GM19372 (cell line): ENCODE measurements around the gene PHKB.
A peak's percentile ranks its signal among the peaks of the same experiment; 100 is the strongest.
"Not testable (repeated sequence)": the region's sequence is repeated elsewhere in the genome, so short reads cannot be mapped to it uniquely, and the experiment has no call there.

ENCODE experiments used
- ATAC-seq: cut with Tn5 transposase; IDR thresholded peaks from one replicate; pipeline ENCODE4 v1.9.1; 2021; ENCODE audit warnings: mild to moderate bottlenecking, low read depth, moderate library complexity; ENCODE audit not compliant: unreplicated experiment

PHKB gene

DNA sequence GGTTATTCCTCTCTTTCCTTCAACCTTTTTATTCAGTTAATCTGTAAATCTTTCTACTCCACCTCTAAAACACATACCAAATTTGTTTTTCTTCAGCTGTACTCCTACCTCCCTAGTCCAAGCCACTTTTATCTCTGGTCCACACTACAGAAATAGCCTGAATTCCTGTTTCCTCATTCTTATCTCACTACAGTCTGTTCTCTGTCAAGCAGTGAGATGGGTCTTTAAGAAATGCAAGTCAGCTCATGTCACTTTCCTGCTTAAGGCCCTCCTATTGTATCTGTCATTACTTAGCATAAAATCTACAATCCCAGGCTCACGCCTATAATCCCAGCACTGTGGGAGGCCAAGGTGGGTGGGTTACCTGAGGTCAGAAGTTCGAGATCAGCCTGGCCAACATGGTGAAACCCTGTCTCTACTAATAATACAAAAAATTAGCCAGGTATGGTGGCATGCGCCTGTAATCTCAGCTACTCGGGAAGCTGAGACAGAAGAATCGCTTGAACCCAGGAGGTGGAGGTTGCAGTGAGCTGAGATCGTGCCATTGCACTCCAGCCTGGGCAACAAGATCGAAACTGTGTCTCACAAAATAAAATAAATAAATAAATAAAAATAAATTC lies 7.0 kb downstream of the PHKB start:
- not testable (repeated sequence) for ATAC-seq

DNA sequence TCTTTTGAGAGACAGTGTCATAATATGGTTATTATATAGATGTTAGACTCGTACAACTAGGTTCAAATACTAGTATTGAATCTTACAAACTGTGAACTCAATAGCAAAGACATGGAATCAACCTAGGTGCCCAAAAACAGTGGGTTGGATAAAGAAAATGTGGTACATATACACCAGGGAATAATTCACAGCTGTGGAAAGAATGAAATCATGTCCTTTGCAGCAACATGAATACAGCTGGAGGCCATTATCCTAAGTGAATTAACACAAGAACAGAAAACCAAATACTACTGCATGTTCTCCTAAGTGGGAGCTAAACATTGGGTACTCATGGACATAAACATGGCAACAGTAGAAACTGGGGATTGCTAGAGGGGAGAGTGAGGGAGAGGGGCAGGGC lies 8.1 kb downstream of the PHKB start:
- no peak for ATAC-seq

- no peak for ATAC-seq
These were observed 9.1 kb downstream of the PHKB start for GRCh38 chr16:47470211-47470610.

DNA sequence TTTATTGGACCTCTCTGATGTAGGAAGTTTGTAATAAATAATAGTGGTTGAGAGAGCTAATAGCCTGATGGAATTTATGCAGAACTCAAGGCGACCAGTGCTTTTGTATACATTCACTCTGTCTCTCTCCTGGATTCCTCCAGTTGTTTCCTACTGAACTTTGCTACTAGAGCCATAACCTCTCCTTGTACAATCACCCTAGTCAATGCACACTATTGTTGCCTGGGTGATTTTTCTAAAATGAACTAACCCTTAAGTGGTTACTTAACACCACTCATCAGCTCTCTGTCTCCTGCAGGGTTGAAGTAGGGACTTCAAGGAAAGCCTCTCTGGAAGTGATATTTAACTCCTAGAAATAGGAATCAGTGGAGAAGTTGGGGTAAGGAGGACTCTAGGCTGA lies 9.7 kb downstream of the PHKB start:
- ATAC-seq = no peak

DNA sequence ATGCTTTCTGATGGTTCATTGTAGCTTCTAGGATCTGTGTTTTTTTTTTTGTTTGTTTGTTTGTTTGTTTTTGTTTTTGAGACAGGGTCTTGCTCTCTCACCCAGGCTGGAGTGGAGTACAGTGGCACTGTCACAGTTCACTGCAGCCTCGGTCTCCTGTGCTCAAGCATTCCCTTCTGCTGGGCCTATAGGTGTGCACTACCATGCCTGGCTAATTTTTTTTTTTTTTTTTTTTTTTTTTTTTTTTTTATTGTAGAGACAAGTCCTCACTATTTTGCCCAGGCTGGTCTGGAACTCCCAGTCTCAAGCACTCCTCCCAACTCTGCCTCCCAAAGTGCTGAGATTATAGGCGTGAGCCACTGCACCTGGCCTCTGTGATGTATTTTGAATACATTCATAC lies 11.9 kb downstream of the PHKB start:
- ATAC-seq = not testable (repeated sequence)

GRCh38 chr16:47473792-47474191 lies 12.7 kb downstream of the PHKB start:
- ATAC-seq = no peak

GRCh38 chr16:47475786-47476185 lies 14.7 kb downstream of the PHKB start:
- no peak for ATAC-seq

DNA sequence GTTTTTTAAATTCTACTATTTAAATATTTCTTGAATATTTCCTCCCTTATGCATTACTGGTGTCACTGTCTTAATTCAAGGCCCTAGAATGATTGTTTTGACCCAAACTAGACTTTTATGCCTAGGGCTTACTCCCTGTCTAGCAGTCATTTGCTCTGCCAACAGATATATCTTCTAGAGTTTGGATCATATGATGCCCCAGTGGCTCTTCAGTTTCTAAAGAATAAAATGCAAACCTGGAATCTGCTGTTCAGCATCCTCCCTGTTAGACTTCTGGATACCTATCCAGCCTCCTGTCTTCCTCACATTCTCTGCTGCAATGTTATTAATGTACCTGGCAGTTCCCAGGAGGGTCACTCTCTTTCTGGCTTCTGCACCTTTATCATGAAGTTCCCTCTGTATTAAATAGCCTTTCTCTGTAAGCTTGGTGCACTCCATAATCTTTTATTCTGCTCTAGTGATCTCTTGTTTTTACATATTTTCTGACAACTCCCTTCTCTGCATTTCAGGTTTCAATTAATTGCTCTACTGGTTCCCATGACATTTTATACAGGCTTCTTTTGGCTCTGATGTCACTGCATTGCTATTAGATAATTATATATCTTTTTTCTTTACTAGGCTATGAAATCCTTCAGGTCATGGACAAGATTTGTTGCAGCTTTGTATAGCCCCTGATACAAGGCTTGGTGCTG lies 15.7 kb downstream of the PHKB start:
- ATAC-seq = no peak

DNA sequence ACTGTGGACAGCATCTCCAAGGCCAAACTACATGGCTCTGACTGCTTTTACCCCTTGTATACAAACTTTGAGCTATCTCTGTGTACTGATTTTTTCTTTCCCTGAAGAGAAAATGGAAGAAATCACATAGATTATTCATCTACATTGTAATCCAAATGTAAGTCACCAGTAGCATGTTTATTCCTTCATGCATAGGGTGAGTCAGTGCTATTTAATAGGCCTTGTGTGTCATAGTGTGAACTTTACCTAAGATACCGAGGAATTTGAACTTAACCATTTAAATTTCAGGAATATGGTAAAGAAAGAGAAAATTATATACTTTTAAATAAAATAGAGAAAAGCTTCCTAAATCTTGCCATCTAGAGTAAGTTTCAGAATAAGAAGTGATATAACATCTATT lies 16.5 kb downstream of the PHKB start:
- no peak for ATAC-seq

DNA sequence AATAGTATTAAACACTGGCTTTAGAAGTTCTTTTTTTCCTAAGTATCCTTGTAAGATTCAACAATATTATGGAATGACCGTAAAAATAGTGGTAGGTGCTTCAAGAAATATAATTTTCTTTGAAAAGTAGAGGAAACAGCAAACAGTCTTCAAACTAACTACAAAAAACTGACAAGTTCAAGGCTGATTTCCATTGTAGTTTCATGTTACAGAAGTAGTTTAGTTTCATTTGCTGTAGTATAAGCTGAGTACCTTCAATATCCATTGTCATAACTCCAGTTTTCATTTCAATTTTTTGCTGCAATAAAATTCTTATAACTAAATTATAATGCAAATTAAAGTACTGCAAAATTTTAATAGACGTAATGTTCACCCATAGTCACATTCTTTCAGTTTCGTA lies 19.3 kb downstream of the PHKB start:
- no peak for ATAC-seq

DNA sequence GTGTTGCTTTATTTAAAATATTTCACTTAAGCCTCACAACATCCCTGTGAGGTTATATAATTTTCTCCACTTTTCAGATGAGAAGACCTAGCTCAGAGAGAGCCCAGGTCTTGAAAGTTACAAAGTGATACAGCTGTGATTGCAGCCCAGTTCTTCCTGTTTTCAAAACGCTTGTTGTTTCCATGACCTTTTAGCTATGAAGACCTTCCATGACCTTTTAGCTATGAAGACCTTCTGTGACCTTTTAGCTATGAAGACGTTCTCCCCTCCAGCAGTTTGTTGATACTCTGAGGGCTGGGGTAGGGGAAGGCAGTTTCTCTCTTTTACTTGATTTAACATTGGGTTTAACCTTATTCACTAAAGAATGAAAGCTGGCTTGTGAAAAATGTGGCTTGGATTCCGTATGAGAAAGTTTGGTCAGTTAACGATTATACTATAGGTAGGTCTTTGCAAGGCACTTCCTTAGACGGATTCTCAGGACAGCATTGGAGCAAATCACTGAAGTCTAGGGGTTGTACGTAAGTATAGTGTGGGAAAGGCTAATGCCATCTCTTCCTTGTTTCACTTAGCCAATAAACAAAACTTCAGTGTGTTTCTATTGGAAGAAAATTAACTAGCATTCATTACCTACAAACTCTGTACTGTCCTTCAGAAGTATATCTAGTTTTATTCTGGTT lies 20.7 kb downstream of the PHKB start:
- peak; percentile 59 for ATAC-seq

DNA sequence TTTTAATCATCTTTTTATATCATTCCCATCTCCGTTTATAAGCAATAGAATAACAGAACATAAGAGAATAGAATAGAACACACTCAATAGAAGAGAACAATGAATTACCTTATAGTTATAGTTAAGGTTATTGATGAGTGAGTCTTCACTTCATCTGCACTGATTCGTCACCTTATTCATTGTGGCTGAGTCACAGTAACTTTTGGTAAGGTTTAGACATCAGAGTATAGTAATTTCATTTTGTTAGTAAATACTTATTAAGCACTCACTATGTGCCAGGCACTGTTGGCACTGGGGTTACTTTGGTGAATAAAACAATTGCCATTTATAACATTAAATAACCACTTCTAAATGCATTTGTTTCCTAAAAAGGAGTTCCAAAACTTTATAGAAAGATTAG lies 22.5 kb downstream of the PHKB start:
- no peak for ATAC-seq

GRCh38 chr16:47486856-47487255 lies 25.7 kb downstream of the PHKB start:
- ATAC-seq = no peak

- ATAC-seq = no peak
These were observed 26.9 kb downstream of the PHKB start for GRCh38 chr16:47488051-47488450.

DNA sequence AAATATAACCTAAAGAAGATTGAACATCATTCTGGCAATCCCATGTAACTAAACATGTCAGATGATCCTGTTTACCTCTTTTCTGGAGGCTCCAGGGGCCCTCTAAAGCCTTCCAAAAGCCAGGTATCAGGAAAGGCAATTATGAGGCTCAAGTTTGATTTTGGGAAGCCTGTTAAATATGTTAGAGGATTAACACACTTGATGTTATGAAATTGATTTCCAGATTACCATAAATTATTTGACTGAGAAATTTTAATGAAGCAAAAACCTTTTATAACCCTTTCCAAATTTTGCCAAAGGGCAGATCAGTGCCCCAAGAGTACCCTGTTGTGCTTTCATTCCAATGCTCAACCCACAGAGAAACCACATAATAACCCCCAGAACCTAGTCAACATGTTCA lies 29.3 kb downstream of the PHKB start:
- ATAC-seq = no peak

GRCh38 chr16:47492036-47492427 lies 30.9 kb downstream of the PHKB start:
- no peak for ATAC-seq

- ATAC-seq = peak; percentile 60
These were observed 31.6 kb downstream of the PHKB start for GRCh38 chr16:47492428-47493377.

- ATAC-seq = peak; percentile 47
These were observed 32.5 kb downstream of the PHKB start for GRCh38 chr16:47493381-47494337.

GRCh38 chr16:47499080-47499699 lies 38.1 kb downstream of the PHKB start:
- ATAC-seq = no peak
